Measurements from ENCODE around the gene SLC12A3. TPM values are rescaled to one million over a fixed set of nuclear protein-coding genes. Genes with fewer than 3 reads are reported as not detected.

Gene SLC12A3
- total RNA-seq, 1 donor from 2014 or later: 5.0 TPM

DNA sequence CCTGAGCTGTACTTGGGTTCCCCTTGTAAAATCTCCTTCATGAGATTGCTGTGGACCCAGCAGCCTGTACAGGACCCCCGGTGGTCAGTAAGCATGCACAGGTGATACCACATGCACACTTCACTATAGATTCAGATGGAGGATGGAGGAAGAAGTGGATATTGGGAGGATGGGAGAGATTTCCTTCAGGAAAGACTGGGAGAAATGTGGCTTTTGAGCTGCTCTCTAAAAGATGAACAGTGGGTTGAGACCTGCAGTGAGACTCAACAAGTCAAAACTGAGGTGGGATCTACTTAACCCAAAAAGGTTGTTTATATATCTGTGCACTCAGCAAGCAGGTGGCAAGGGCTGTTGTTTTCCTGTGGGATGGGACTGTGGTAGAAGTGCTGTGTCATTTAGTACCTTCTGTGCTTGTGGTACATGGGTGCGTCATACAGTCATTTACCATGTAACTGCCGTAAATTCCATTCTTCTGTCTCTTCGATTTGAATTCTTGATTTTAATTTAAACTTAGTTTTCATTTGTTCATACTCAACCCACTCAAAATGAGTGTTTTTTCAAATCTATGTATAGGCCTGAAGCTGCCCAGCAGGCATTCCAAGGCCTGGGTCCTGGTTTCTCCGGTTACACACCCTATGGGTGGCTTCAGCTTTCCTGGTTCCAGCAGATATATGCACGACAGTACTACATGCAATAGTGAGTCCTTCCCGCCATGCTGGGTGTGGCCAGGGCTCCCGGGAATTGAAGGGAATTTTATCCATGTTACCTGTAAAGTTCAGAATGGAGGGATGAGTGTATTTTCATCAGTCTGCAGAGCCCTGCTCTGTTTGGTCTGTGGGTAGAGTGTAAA lies 73.9 kb downstream of the SLC12A3 start:
- Mint-ChIP-seq H3K27me3 (no peaks in the 10 kb centered on the region), H3K4me3 (peak overlapping the region; percentile 81), H3K4me1 (peaks cover 90% of the 10 kb centered on the region), H3K9me3 (no peaks in the 10 kb centered on the region), H3K27ac (peak overlapping the region; percentile 83), H3K36me3 (ENCODE audit: low read depth) (peaks cover 95% of the 10 kb centered on the region)
- no peak for TF ChIP-seq CTCF (IDR thresholded peaks at IDR 0.05)
- intact Hi-C loops (cut with micrococcal nuclease): loop anchor here (10.0 kb wide), 2 partner anchors 304 to 514 kb away; partner anchors contain the start of genes AMFR, MT1A and MT1M
- CTCF ChIA-PET: interaction anchor here (1.1 to 10.8 kb wide), 3 partner anchors 13 to 71 kb away, joined by 3 to 57 read pairs (median 4); no protein-coding TSS in a partner anchor
- DNase-seq (no peak), ATAC-seq (ENCODE audit: low read depth) (no peak)
- POLR2A ChIA-PET: interaction anchor here (0.6 to 22.7 kb wide), 13 partner anchors 8 to 247 kb away, joined by 3 to 795 read pairs (median 5); partner anchors contain the start of genes NLRC5, PSME3IP1, RSPRY1 and SLC12A3

- TF ChIP-seq CTCF (IDR thresholded peaks at IDR 0.05): no peak
- ChIA-PET CTCF (interaction anchor here (10.8 kb wide), 1 partner anchor 72 kb away, joined by 57 read pairs; no protein-coding TSS in a partner anchor), POLR2A (interaction anchor here (1.1 to 22.7 kb wide), 6 partner anchors 9 to 106 kb away, joined by 3 to 795 read pairs (median 22); partner anchors contain the start of genes NLRC5 and SLC12A3)
- Mint-ChIP-seq H3K36me3 (ENCODE audit: low read depth) (peaks cover 96% of the 10 kb centered on the region), H3K4me1 (peaks cover 94% of the 10 kb centered on the region), H3K27me3 (no peaks in the 10 kb centered on the region), H3K27ac (peak overlapping the region; percentile 83), H3K9me3 (no peaks in the 10 kb centered on the region), H3K4me3 (peak overlapping the region; percentile 81)
- DNase-seq (no peak), ATAC-seq (ENCODE audit: low read depth) (no peak)
- intact Hi-C loops (cut with micrococcal nuclease): loop anchor here (10.0 kb wide), 2 partner anchors 305 to 515 kb away; partner anchors contain the start of genes AMFR, MT1A and MT1M
These were observed 74.8 kb downstream of the SLC12A3 start for GRCh38 chr16:56939801-56940200.

DNA sequence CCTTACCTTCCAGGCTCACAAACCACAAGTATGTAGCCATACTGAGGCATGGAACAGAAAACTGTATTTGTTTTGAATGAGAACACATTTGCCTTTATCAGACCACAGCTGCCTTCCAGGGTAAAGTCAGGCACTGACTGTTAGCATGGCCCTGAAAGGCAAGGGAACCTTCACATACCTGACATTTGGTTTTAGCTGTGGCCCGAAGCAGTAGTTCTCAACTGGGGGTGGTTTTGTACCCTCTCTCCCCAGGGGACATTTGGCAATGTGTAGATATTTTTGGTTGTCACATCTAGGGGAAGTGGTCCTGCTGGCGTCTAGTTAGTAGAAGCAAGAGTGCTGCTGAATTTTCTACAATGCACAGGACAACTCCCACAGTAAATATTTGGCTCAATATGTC lies 76.1 kb downstream of the SLC12A3 start:
- ChIA-PET POLR2A (interaction anchor here (0.6 to 22.7 kb wide), 14 partner anchors 8 to 148 kb away, joined by 3 to 795 read pairs (median 6); partner anchors contain the start of genes HERPUD1 and SLC12A3), CTCF (interaction anchor here (1.1 to 10.8 kb wide), 4 partner anchors 10 to 105 kb away, joined by 3 to 57 read pairs (median 8); no protein-coding TSS in a partner anchor)
- ATAC-seq (ENCODE audit: low read depth) (peak; percentile 33), DNase-seq (no peak)
- H3K27ac Mint-ChIP-seq: peak overlapping the region; percentile 83
- H3K4me3 Mint-ChIP-seq: peak overlapping the region; percentile 52
- peaks cover 88% of the 10 kb centered on the region for H3K4me1 Mint-ChIP-seq
- intact Hi-C loops (cut with micrococcal nuclease): loop anchor here (1.0 kb wide), 1 partner anchor 8 kb away; no protein-coding TSS in a partner anchor
- no peak for TF ChIP-seq CTCF (IDR thresholded peaks at IDR 0.05)
- no peaks in the 10 kb centered on the region for H3K9me3 Mint-ChIP-seq
- H3K27me3 Mint-ChIP-seq: no peaks in the 10 kb centered on the region
- H3K36me3 Mint-ChIP-seq (ENCODE audit: low read depth): peaks cover 92% of the 10 kb centered on the region

GRCh38 chr16:56941856-56942331 lies 76.9 kb downstream of the SLC12A3 start:
- peak overlapping the region; percentile 77 for H3K27ac Mint-ChIP-seq

More at GRCh38 chr16:56941856-56942331, 76.9 kb downstream of the SLC12A3 start:
- intact Hi-C loops (cut with micrococcal nuclease): loop anchor here (1.0 kb wide), 1 partner anchor 9 kb away; no protein-coding TSS in a partner anchor
- DNase-seq (no peak), ATAC-seq (ENCODE audit: low read depth) (no peak)
- H3K9me3 Mint-ChIP-seq: no peaks in the 10 kb centered on the region
- H3K27me3 Mint-ChIP-seq: no peaks in the 10 kb centered on the region
- H3K36me3 Mint-ChIP-seq (ENCODE audit: low read depth): peaks cover 88% of the 10 kb centered on the region
- no peak for TF ChIP-seq CTCF (IDR thresholded peaks at IDR 0.05)
- H3K4me1 Mint-ChIP-seq: peaks cover 85% of the 10 kb centered on the region
- ChIA-PET CTCF (interaction anchor here (1.1 to 10.8 kb wide), 4 partner anchors 9 to 104 kb away, joined by 3 to 57 read pairs (median 8); no protein-coding TSS in a partner anchor), POLR2A (interaction anchor here (0.6 to 22.7 kb wide), 15 partner anchors 8 to 149 kb away, joined by 3 to 795 read pairs (median 5); partner anchors contain the start of genes HERPUD1, NLRC5 and SLC12A3)
- peak overlapping the region; percentile 29 for H3K4me3 Mint-ChIP-seq

Measured in activated B cell treated with CpG ODN at 0.5 μM for 24 hours (primary cell).